IPS DF 6.9 (cell line): Measurements from ENCODE around the gene ABLIM3.
A peak's percentile ranks its signal among the peaks of the same experiment; 100 is the strongest.

Experiments
- DNase-seq: peaks from one replicate; pipeline ENCODE4 v3.0.0-alpha.2; 2013; ENCODE audit warnings: low read depth, low spot score
- H3K27ac ChIP-seq: one replicate; pipeline ENCODE4 v1.5.1; 2013; ENCODE audit warnings: low read length, control low read depth
- H3K27me3 ChIP-seq: 2 replicates; pipeline ENCODE4 v1.6.1; 2013; ENCODE audit warnings: mild to moderate bottlenecking, low read length; ENCODE audit not compliant: control insufficient read depth, insufficient read depth
- H3K36me3 ChIP-seq: 2 replicates; pipeline ENCODE4 v1.6.1; 2013; ENCODE audit warnings: low read length; ENCODE audit not compliant: control insufficient read depth, insufficient read depth
- H3K4me1 ChIP-seq: 2 replicates; pipeline ENCODE4 v1.6.1; 2013; ENCODE audit warnings: low read length; ENCODE audit not compliant: control insufficient read depth, insufficient read depth
- H3K4me3 ChIP-seq: 2 replicates; pipeline ENCODE4 v1.5.1; 2013; ENCODE audit warnings: mild to moderate bottlenecking, low read length
- H3K9me3 ChIP-seq: 2 replicates; pipeline ENCODE4 v1.6.1; 2013; ENCODE audit warnings: low read length, inconsistent platforms; ENCODE audit not compliant: control insufficient read depth, insufficient read depth
- WGBS: extraction: QIAGEN DNeasy Blood & Tissue Kit; methylation state at CpG from one replicate; pipeline ENCODE4 v1.1.7; 2013; ENCODE audit warnings: mixed read lengths, missing lambda C conversion rate; ENCODE audit not compliant: insufficient read length, insufficient coverage; 5-methylcytosine and 5-hydroxymethylcytosine counted together

ABLIM3 gene

DNA sequence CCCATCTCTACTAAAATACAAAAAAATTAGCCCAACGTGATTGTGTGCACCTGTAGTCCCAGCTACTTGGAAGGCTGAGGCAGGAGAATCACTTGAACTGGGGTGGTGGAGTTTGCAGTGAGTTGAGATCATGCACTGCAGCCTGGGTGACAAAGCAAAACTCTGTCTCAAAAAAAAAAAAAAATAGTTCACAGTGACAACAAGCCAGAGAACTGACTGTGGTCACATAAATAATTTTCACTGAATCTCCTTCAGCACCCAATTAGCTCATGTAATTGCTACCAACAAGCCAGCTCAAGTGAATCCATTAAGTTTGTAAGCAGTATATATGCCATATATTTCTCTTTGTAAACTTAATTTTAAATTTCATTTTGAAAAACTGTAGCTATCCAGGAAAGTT is 115.8 kb downstream of the ABLIM3 start:
- no CpG with 5 or more reads among the region's 1 CpG for WGBS

DNA sequence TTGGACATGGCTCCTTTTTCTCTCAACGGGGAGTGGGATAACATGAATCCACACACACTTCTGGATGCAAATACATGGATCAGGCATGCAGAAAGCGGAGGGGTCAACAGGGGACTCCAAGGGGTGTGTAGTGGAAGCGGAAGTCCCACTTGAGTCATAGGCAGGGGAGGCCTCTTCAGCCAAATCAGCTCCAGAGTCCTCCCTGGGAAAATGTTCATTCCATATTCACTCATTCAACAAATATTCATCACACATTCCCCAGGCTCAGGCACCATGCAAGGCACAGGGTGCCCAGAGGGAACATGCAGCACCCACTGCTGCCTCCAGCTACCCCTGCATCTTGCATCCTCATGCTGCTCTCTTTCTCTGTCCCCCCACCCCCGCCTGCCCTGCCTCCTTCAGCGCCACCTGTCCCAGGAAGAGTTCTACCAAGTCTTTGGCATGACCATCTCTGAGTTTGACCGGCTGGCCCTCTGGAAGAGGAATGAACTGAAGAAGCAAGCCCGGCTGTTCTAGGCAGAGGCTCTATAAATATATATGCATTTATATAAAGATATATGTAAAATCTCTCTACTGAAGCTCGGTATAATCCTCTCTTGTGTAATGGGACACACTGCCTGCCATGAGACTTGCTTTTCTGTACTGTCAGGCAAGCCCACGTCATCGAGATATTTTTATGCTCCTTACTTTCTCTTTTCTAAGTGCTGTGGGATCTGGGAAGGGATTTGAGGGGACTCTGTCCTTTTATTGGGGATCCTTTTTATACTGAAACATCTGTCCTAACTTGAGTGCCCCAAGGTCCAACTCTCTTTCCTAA is 116.8 kb downstream of the ABLIM3 start:
- WGBS: no CpG with 5 or more reads among the region's 10 CpGs
- H3K27ac ChIP-seq: no peak overlapping the region

More for the DNA sequence above, 115.8 kb downstream of the ABLIM3 start:
- DNase-seq: no peak
- Histone ChIP-seq H3K4me3 (no peak overlapping the region), H3K9me3 (no peaks in the 10 kb centered on the region), H3K27me3 (no peaks in the 10 kb centered on the region), H3K4me1 (no peaks in the 10 kb centered on the region), H3K27ac (no peak overlapping the region), H3K36me3 (no peaks in the 10 kb centered on the region)

DNA sequence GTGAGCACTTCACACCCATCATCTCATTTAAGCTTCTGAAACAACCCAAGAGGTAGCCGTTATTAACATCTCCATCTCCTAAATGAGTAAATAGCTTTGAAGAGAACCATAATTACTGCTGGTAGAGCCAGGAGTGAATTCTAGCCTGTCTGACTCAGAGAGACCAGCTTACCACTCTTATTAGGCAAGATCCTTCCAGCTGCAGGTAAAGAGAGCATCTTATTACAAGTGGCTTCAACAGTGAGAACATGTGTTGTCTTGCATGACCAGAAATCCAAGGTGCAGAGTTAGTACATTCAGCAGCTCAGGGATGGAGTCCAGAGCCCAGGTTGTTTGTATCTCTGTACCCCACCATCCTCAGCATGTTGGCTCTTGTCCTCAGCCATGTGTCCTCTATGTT is 119.5 kb downstream of the ABLIM3 start:
- WGBS: no CpG with 5 or more reads among the region's 1 CpG

More for the DNA sequence above, 116.8 kb downstream of the ABLIM3 start:
- DNase-seq: no peak
- Histone ChIP-seq H3K4me1 (no peaks in the 10 kb centered on the region), H3K4me3 (no peak overlapping the region), H3K36me3 (no peaks in the 10 kb centered on the region), H3K27me3 (no peaks in the 10 kb centered on the region), H3K9me3 (no peaks in the 10 kb centered on the region)

DNA sequence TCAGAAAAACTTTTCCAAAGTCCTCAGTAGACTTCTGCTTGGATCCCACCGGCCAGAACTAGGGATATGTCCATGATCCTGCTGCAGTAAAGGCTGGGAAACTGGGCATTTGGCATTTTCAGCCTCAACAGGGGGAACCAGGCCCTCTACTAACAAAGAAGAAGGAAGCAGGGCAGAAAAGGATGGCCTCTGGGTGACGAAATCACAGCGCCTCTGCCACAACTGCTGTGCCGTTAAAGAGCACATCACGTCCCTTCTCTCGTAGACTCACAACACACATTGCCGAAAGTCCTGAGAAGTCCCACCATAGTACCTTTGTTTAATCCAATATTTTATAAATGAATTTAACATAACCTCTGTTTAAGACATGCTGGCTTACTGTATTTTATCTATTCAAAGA is 120.0 kb downstream of the ABLIM3 start:
- no CpG with 5 or more reads among the region's 7 CpGs for WGBS
- no peaks in the 10 kb centered on the region for H3K9me3 ChIP-seq
- H3K4me3 ChIP-seq: no peak overlapping the region
- H3K27me3 ChIP-seq: no peaks in the 10 kb centered on the region
- H3K36me3 ChIP-seq: no peaks in the 10 kb centered on the region
- DNase-seq: no peak
- H3K4me1 ChIP-seq: no peaks in the 10 kb centered on the region
- no peak overlapping the region for H3K27ac ChIP-seq

More for the DNA sequence above, 119.5 kb downstream of the ABLIM3 start:
- no peaks in the 10 kb centered on the region for H3K9me3 ChIP-seq
- no peak overlapping the region for H3K27ac ChIP-seq
- no peak overlapping the region for H3K4me3 ChIP-seq
- H3K4me1 ChIP-seq: no peaks in the 10 kb centered on the region
- no peak for DNase-seq
- H3K36me3 ChIP-seq: no peaks in the 10 kb centered on the region
- no peaks in the 10 kb centered on the region for H3K27me3 ChIP-seq

DNA sequence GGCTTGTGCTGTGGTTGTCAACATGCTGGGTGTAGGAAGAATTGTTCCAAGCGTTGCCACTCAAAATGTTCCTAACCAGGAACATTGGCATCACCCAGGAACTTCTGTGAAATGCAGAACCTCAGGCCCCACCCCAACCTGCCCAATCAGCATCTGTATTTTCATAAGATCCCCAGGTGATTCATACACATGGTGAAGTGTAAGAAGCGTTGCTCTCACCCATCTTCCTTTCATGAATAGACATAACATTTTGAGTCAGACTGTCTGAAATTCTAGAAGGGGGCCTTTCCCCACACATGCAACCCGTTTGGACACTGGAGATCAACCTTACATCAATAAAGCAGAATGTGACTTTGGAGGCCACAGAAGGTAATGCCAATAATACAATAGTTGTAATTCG is 121.0 kb downstream of the ABLIM3 start:
- no CpG with 5 or more reads among the region's 4 CpGs for WGBS
- no peaks in the 10 kb centered on the region for H3K36me3 ChIP-seq
- no peak overlapping the region for H3K4me3 ChIP-seq
- no peak for DNase-seq
- H3K27me3 ChIP-seq: no peaks in the 10 kb centered on the region
- no peaks in the 10 kb centered on the region for H3K9me3 ChIP-seq
- H3K4me1 ChIP-seq: no peaks in the 10 kb centered on the region
- no peak overlapping the region for H3K27ac ChIP-seq

DNA sequence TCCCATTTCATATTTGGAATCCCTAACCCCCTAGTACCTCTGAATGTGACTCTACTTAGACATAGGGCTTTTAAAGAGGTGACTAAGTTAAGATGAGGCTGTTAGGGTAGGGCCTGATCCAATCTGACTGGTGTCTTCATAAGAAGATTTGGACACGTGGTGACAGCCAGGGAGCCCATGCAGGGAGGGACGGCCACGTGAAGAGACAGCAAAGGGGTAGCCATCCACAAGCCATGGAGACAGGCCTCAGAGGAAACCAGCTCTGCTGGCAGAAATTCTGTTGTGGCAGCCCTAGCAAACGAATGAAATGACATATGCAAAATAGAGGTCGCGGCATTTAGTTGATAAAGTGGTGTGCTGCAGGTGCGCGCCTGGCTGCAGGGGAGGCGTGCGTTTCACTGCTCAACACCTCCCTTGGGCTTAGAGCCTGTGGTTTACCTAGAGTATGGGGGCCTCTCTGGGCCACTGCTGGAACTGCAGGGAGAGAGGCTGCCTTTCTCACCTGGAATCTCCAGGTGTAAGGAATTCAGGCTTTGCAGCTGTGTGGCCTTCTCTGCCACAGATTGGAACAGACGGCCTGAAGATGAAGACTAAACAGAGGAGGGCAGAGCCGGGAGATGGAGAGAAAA is 123.3 kb downstream of the ABLIM3 start:
- no peaks in the 10 kb centered on the region for H3K9me3 ChIP-seq
- H3K36me3 ChIP-seq: no peaks in the 10 kb centered on the region
- no CpG with 5 or more reads among the region's 12 CpGs for WGBS
- no peaks in the 10 kb centered on the region for H3K27me3 ChIP-seq
- H3K4me3 ChIP-seq: no peak overlapping the region
- no peaks in the 10 kb centered on the region for H3K4me1 ChIP-seq
- no peak overlapping the region for H3K27ac ChIP-seq
- peak; percentile 67 for DNase-seq

DNA sequence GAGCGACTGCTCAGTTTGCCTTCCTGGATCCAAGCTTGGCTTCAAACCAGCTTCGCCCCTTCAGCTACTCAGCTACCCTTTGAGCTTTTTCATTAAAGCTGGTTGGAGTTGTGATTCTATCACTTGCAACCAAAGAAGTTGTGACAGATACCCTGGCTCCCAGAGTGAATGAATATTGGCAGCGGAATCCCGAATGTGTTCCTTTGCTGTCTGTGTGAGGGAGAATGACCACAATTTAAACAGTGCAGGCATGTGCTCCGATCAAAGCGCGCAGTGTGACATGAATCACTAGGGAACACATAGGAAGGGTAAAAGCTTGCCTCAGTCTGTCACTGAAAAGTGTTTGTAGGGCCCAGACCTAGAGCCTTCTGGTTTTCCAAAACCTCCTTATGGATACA is 123.8 kb downstream of the ABLIM3 start:
- no peaks in the 10 kb centered on the region for H3K27me3 ChIP-seq
- no peaks in the 10 kb centered on the region for H3K36me3 ChIP-seq
- no peak overlapping the region for H3K4me3 ChIP-seq
- no CpG with 5 or more reads among the region's 7 CpGs for WGBS
- no peak for DNase-seq
- H3K9me3 ChIP-seq: no peaks in the 10 kb centered on the region
- no peaks in the 10 kb centered on the region for H3K4me1 ChIP-seq
- no peak overlapping the region for H3K27ac ChIP-seq

DNA sequence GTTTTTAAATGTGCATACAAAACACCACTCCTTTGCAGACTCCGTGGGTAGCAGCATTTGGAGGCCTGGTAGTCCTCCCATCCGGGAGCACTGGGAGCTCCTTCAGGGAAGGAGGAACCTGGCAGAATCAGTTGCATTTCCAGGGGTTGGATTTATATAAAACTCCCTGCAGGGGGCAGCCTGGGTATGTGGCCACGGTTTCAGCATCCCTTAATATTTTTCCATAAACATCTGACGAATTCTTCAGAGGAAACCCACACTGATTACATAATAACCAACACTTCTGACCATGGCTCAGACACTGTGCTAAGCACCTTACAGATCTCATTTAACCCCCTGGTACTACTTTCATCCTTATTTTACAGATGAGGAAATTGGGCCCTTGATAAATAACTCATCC is 124.3 kb downstream of the ABLIM3 start:
- WGBS: no CpG with 5 or more reads among the region's 4 CpGs
- no peaks in the 10 kb centered on the region for H3K36me3 ChIP-seq
- H3K27me3 ChIP-seq: peaks cover under 1% of the 10 kb centered on the region; the same call in 1 of the 2 replicates
- H3K4me1 ChIP-seq: no peaks in the 10 kb centered on the region
- no peak overlapping the region for H3K27ac ChIP-seq
- no peak for DNase-seq
- no peaks in the 10 kb centered on the region for H3K9me3 ChIP-seq
- H3K4me3 ChIP-seq: no peak overlapping the region

DNA sequence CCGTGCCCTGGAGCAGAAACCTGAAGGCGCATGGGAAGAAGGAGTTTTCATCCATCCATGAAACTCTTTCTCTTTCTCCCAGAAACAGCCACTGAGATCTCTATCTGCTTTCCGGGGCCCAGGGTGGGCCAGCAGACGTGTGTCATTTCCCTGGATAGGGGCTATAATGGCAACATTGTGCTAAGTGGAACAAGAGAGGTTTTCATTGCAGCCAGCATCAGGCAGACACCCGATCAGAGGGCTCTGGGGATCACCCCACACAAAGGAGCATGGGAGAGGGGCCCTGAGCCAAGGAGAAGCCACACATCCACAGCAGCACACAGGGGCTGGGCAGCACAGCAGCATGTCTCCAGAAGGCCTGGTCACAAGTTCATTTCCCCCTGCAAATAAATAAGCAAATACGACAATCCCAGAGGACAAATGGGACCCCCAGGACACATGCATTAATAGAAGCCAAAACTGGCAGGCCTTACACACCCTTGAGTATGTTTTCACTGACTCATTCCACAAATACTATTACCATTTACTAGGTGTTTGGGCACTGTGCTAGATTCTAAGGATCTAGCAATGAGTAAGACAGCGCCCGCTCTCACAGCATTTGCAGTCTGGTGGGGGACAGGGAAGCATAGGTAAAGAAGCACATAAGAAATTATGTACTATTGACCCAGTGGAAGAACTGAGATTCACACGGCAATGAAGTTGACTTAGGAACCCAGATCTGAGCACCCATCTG is 126.1 kb downstream of the ABLIM3 start:
- no peaks in the 10 kb centered on the region for H3K36me3 ChIP-seq
- H3K27me3 ChIP-seq: peaks cover 5% of the 10 kb centered on the region; the same call in 1 of the 2 replicates
- no peak overlapping the region for H3K27ac ChIP-seq
- WGBS: no CpG with 5 or more reads among the region's 9 CpGs
- no peak for DNase-seq
- H3K4me1 ChIP-seq: no peaks in the 10 kb centered on the region
- H3K4me3 ChIP-seq: no peak overlapping the region
- no peaks in the 10 kb centered on the region for H3K9me3 ChIP-seq

DNA sequence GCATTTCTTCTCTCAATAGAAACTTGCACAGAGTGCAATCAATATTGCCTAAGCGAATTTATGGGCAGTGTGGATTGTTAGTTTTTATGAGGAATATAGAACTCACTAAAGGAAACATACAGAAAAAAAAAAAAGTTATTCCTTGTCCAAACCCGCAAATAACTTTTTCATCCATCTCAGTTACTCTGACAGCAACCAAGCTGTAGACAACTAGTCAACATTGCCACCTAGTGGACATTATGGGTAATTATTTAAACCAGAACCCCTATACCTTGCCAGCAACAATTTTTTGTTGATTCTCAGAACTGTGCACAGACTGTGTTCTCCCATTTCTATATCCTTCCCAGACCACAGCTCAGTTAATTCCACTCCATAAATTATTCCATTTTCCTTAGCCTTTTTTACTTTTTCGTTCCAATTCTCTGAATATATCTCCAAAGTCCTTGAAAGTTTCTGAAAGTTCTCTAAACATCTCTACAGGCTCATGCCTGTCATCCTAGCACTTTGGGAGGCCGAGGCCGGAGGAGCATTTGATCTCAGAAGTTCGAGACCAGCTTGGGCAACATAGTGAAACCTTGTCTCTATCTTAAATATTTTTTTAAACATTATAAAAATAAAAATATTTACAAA is 127.8 kb downstream of the ABLIM3 start:
- no peak overlapping the region for H3K27ac ChIP-seq
- peaks cover 10% of the 10 kb centered on the region; the same call in 1 of the 2 replicates for H3K27me3 ChIP-seq
- no peaks in the 10 kb centered on the region for H3K4me1 ChIP-seq
- no peak for DNase-seq
- H3K9me3 ChIP-seq: no peaks in the 10 kb centered on the region
- H3K36me3 ChIP-seq: no peaks in the 10 kb centered on the region
- no peak overlapping the region for H3K4me3 ChIP-seq
- WGBS: no CpG with 5 or more reads among the region's 6 CpGs
